Epidermal melanocyte (primary cell): ENCODE results near the gene ZRANB1.
"Not testable (repeated sequence)": the region's sequence is repeated elsewhere in the genome, so short reads cannot be mapped to it uniquely, and the experiment has no call there.

Source experiments
- DNase-seq: peaks from one replicate; pipeline ENCODE4 v3.0.0; 2011; ENCODE audit warnings: low spot score; ENCODE audit not compliant: insufficient read length

ZRANB1 gene

DNA sequence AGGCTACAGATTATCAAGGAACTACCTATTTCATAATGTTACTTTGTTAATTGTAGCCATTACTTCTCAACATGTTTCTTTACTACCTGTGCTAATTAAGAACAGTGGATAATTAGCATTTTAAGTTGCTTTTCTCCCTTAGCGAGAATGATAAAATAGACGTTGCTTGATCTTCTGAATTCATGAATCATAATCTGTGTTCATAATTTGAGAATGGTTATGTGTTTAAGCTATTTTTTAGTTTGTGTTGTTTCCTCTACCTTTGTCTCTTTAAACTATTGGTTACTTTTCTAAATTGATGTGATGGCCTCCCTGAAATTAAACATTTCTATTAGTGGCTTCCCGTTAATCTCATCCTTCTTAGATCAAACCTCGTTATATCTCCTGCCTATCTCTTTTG, at the start of gene ZRANB1:
Gene ZRANB1 (plus strand): TSS at position 301 of the 400 bp plus-strand sequence. CDS start 371 bp downstream, outside the sequence.
- DNase-seq, result no peak

DNA sequence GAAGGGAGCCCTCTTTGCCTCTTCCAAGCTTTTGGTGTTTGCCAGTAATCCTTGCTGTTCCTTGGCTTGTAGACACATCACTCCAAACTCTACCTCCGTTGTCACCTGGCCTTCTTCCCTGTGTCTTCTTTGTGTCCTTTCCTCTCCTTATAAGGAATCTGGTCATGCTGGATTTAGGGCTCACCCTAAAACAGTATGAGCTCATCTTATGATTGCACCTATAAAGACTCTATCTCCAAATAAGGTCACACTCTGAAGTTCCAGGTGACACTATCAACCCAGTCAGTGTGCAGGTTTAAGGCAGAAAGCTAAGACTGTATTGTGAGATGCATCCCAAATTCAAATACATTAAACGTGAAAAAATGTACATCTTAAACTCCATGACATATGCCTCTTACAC, 49.0 kb upstream of the ZRANB1 start:
- DNase-seq, result no peak

DNA sequence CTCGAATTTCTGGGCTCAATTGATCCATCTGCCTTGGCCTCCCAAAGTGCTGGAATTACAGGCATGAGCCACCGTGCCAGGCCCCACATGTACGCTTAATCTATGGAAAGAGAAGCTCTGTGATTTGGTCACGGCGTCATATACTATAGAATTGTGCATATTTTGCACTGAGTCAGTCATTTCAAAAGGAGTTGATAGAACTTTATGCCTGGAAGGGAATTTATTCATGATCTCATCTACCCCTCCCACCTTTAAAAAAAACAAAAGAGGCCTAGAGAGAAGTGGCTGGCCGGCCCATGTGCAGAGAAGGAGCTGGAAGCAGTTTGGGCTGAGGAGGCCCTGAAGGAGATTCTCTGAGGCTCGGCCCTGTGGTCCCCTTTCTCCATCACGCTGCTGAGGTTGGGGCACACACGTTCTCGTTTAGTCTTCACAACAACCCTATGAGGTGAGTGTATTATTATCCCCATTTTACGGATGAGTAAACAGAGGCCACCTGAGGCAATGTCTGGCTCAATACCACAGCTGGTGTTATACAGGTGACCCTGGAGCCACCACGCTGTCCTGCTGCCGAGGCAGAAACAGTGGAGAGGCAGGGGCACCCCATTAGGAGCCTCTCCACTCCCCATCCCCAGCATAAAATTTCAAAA, 47.2 kb upstream of the ZRANB1 start:
- no peak for DNase-seq

DNA sequence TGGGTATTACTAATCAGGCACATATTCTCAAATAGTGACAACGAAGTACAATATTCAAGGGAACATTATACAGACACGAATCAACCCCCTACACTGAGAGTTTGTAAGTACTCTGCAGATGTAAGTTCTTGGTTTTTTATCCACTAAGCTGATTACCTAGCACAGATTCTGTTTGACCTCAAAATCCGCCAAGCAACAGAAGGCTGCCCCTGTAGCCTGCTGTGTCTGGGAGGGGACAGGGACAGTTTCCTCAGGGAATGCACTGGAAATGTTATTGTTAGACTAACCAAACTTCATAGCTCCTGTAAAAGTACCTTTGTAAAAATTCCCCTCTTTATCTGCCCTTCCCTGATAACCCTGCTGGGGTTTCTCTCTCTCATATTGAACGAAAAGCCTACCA, 45.2 kb upstream of the ZRANB1 start:
- no peak for DNase-seq

DNA sequence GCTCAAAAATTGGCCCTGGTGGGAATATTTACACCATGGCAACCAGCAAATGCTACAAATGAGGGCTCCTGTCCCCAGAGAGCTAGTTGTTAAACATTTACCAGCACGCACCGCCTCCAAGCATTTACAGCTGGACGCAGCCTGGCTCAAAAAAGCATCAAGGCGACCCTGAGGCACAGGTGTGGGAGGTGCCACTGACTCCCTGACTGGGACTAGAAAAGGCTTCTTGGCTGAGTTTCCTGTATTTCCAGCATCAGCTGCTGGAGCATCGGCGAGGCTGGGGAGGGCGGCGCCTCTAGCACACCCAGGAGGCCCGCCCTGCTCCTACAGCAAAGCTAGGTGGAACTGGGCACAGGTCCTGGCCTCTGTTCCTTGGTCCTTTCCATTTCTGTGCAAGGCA, 43.5 kb upstream of the ZRANB1 start:
- no peak for DNase-seq

DNA sequence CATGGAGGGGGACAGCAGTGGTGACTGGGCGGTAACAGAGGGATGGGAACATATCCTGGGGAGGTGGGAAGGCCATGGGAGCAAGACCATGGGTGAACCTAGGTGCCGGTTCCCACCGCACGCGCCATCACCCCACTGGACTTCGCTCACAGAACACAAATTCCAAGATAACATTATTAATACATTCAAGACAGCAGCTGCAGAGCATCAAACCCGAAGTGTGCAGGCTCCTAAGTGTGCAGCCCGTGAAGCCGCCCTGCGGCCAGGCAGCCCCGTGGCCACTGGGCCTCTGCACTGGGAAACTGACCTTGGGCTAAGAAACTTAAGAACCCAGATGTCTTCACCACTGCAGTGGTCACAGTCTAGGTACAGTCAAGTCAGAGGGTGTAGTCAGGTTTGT, 42.8 kb upstream of the ZRANB1 start:
- DNase-seq, result no peak

DNA sequence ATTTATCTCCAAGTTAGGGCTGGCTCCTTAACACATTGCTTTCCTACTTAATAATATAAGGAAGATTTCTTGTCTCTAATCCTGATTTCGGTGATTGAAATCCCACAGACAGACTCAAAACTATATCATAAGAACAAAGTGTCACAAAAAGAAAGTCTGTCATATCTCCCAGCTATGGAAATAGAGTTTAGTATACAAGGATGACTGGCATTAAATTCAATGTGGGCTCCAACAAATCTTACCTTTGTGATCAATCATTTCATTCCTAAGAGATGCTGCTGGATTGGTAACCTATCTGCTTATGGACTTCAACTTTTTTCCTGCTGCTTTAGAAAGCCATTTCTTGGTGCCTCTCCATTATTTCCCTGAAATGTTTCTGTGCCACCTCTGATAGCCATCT, 39.5 kb upstream of the ZRANB1 start:
- DNase-seq, result no peak

DNA sequence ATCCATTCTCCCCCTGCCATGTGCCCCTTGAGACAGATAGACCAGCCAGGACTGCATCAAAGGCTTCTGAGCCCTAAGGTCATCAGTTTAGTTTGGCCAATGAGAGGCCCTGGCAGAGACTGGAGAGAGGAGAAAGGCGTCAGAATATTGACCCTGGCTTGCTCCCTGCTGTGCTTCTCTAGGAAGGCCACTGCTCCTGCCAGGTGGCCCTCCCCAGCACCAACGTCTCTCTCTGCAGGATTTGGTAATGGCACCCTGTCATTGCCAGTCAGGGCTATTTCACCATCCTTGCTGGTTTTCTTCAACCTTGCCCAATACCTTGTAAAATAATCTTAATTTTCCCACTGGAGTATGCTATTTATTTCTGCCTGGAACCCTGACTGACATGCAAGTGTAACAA, 38.8 kb upstream of the ZRANB1 start:
- DNase-seq, result no peak

DNA sequence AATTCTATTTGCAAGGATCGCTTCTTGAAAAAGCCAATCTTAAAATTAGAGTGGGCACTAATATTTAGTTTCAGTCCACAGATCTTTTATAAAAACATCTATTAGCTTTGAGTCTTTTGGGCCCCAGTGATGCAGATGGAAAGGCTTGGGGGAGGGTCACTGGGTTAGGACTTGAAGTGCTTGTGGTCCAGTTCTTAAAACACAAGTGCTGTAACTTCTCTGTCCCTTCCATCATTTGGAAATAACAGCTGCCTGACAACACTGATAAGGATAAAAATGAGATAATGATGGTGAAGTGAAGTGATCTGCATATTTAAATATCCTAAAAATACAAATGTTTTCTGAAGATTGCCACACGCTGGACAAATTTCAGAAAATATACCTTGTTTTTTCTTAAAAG, 37.1 kb upstream of the ZRANB1 start:
- DNase-seq, result no peak

DNA sequence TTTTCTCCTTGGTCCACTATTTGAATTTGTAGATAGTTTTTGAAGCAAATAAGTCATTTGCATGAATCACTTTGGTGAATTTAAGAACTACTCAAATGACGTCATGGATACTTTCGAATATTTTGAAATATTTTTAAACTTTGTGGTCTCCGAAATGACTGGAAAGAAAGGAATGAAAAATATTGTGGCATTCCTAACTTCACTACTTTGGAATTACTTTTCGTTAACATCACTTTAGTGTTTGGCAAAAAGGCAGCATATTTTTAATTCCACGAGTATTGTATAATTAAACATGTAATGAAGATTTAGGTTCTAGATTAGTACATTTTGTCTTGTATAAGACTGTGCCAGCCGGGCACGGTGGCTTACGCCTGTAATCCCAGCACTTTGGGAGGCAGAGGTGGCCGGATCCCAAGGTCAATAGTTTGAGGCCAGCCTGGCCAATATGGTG, 35.3 kb upstream of the ZRANB1 start:
- DNase-seq, result no peak

GRCh38 chr10:124909563-124909962, 32.4 kb upstream of the ZRANB1 start:
- no peak for DNase-seq

DNA sequence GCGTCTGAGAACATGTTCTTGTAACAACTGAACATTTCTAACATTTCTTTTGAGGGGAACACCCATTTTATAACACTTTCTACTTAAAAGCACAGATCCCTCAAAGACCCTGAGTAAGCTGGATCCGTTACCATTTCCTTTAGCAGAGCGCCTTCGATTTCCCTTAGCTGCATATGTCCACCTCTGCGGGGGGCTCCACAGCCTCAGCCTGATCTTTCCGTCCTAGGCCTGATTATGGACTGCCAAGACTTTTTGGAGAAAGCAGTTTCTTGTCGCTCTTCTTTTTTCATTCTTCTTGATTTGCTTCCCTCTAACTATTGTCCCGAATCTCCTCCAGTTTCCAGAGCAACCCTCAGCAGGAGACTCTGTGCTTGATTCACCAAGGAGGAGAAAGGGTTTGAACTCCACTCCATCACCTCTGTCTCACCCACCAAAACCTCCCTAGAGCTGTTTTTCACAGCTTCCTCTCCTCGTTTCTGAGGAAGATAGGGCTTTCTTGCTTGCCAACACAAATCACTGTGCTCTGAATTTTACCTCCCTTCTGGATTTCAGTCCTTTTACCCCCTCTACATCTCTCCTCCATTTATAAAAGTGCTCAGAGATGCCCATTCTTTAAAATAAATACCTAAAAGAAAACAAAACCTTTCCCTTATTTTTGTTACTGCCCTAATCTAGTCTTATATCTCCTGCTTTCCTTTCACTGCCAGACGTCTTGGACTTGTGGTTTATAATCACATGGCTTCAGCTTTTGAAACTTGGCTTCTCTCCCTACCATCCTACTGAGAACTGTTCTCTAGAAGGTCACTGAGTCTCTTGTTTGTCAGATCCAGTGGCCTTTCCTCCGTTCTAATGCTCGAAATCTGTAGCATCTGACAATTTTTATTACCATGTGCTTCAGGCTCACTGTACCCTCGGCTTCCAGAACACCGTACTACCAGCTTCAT, 30.5 kb upstream of the ZRANB1 start:
- no peak for DNase-seq

GRCh38 chr10:124912101-124912886, 29.6 kb upstream of the ZRANB1 start:
- DNase-seq, result no peak

GRCh38 chr10:124913167-124913566, 28.8 kb upstream of the ZRANB1 start:
- DNase-seq, result no peak

DNA sequence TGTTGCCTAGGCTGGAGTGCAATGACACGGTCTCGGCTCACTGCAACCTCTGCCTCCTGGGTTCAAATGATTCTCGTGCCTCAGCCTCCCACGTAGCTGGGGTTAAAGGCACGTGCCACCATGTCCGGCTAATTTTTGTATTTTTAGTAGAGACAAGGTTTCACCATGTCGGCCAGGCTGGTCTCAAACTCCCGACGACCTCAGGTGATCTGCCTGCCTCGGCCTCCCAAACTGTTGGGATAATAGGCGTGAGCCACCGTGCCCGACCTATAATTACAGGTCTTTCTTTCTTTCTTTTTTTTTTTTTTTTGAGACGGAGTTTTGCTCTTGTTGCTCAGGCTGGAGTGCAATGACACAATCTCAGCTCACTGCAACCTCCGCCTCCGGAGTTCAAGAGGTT, 27.5 kb upstream of the ZRANB1 start:
- DNase-seq, result not testable (repeated sequence)

- no peak for DNase-seq
Measured at GRCh38 chr10:124916098-124916584, 25.8 kb upstream of the ZRANB1 start.

- peak; percentile 97 for DNase-seq
Measured at GRCh38 chr10:124916585-124917427, 25.1 kb upstream of the ZRANB1 start.

- peak; percentile 50 for DNase-seq
Measured at GRCh38 chr10:124917428-124918190, 24.3 kb upstream of the ZRANB1 start.

DNA sequence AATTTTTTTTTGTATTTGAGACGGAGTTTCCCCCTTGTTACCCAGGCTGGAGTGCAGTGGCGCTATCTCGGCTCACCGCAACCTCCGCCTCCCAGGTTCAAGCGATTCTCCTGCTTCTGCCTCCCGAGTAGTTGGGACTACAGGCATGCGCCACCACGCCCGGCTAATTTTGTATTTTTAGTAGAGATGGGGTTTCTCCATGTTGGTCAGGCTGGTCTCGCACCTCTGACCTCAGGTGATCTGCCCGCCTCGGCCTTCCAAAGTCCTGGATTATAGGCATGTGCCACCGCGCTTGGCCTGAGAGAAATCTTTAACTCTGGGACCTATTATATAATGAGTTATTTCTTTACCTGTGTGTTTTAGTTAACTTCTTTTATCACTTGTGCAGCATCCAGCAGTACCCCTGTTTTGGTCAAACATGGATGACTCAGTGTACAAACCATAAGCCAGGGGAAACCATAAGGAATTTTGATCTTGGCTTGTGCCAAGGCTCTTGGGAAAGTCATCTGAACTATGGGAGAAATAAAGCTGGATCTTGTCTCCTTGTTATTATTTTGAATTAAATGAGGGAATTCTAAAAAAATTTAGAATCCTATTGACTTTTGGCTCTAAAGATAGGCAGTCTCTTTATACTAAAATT, 23.6 kb upstream of the ZRANB1 start:
- DNase-seq, result no peak
